Prostate gland (tissue), 2 donors: ENCODE data around the gene PBLD. TPM values are rescaled to one million over a fixed set of nuclear protein-coding genes. Genes with fewer than 3 reads are reported as not detected.
"Not testable (repeated sequence)": the region's sequence is repeated elsewhere in the genome, so short reads cannot be mapped to it uniquely, and the experiment has no call there.

Experiments
- DNase-seq: peaks from one replicate; pipeline ENCODE4 v3.0.0-alpha.2; 2019; ENCODE audit warnings: low spot score
- H3K27ac ChIP-seq, 2 donors: fragments of 200-600 bp; sonication (generic); 2 replicates each; pipeline ENCODE4 v1.5.1; 2017 to 2019
- H3K27me3 ChIP-seq: fragments of 200-600 bp; sonication (generic); replicated peaks from 2 replicates; pipeline ENCODE4 v1.5.1; 2019; ENCODE audit not compliant: insufficient read depth
- H3K36me3 ChIP-seq, 2 donors: fragments of 200-600 bp; sonication (generic); 1 replicate in 1 of 2; 2 replicates in 1 of 2; pipeline versions ENCODE4 v1.5.1 to v1.8.1; 2017 to 2019
- H3K4me1 ChIP-seq: fragments of 200-600 bp; sonication (generic); replicated peaks from 2 replicates; pipeline ENCODE4 v1.5.1; 2019
- H3K4me3 ChIP-seq, 2 donors: fragments of 200-600 bp; sonication (generic); 2 replicates each; pipeline ENCODE4 v1.5.1; 2017 to 2019
- H3K9me3 ChIP-seq: fragments of 200-600 bp; sonication (generic); 2 replicates; pipeline ENCODE4 v1.5.1; 2017
- CTCF ChIP-seq, 4 experiments: fragments of 200-600 bp in 2 of 4; fragments of 450-650 bp in 2 of 4; sonication (generic) in 2 of 4; IDR thresholded peaks; 1 replicate in 3 of 4; 2 replicates in 1 of 4; pipeline ENCODE4 v1.5.1; 2016 to 2019; ENCODE audit warnings: antibody characterized with exemption in 4 of 4, mild to moderate bottlenecking in 2 of 4, moderate library complexity in 2 of 4
- POLR2A ChIP-seq: fragments of 450-650 bp; IDR thresholded peaks from one replicate; pipeline ENCODE4 v1.6.1; 2016; ENCODE audit warnings: antibody characterized with exemption, mild to moderate bottlenecking
- POLR2AphosphoS5 ChIP-seq: sonication (generic); formaldehyde crosslinking; IDR thresholded peaks from one replicate; pipeline ENCODE4 v1.6.1; 2017; ENCODE audit warnings: antibody characterized with exemption
- WGBS: methylation state at CpG from one replicate; pipeline ENCODE4 v1.1.5; 2018; 5-methylcytosine and 5-hydroxymethylcytosine counted together
- intact Hi-C: fragments of 100-400 bp; cut with DNase I; formaldehyde crosslinking; loops from one replicate; pipeline ENCODE4 v1.14.2; 2022
- total RNA-seq, 2 donors: library from RNA; depleted of rRNA; stranded (reverse); fragments of >200 nt; gene quantifications; one replicate each; pipeline ENCODE4 v1.1.0, GENCODE V29; 2016

Gene PBLD
- total RNA-seq, 2 donors from 2014 or later: 8.6 to 8.7 TPM

GRCh38 chr10:68330852-68331454 is 1.8 kb downstream of the PBLD start:
- peak overlapping the region; percentile 66 to 90 for H3K4me3 ChIP-seq
- H3K27ac ChIP-seq: peak overlapping the region; percentile 94 to 98
- H3K36me3 ChIP-seq: no peaks in the 10 kb centered on the region
- no peak for TF ChIP-seq POLR2AphosphoS5
- TF ChIP-seq CTCF (IDR thresholded peaks at IDR 0.05): no peak
- TF ChIP-seq POLR2A: no peak
- no peaks in the 10 kb centered on the region for H3K27me3 ChIP-seq
- intact Hi-C loops: loop anchor here (10.0 kb wide), 2 partner anchors 256 to 446 kb away; partner anchors contain the start of genes HERC4 and SIRT1
- no peaks in the 10 kb centered on the region for H3K9me3 ChIP-seq
- DNase-seq: peak; percentile 27
- peaks cover 9% of the 10 kb centered on the region for H3K4me1 ChIP-seq
- 13% methylated on average over 29 of the region's 29 CpGs for WGBS

- DNase-seq: no peak
- Histone ChIP-seq H3K36me3 (no peaks in the 10 kb centered on the region), H3K27me3 (no peaks in the 10 kb centered on the region), H3K4me1 (peaks cover 4% of the 10 kb centered on the region), H3K9me3 (no peaks in the 10 kb centered on the region), H3K27ac (peak overlapping the region; percentile 1 to 2), H3K4me3 (no peak overlapping the region)
- 96% methylated on average over 1 of the region's 1 CpG for WGBS
- TF ChIP-seq POLR2AphosphoS5 (no peak), CTCF (IDR thresholded peaks at IDR 0.05) (no peak), POLR2A (no peak)
- intact Hi-C loops: no loop called here
Measured at GRCh38 chr10:68329506-68329861, 3.2 kb downstream of the PBLD start.

GRCh38 chr10:68327889-68328786 is 4.6 kb downstream of the PBLD start:
- Histone ChIP-seq H3K4me3 (no peak overlapping the region), H3K27ac (peak overlapping the region; percentile 2 to 37), H3K36me3 (no peaks in the 10 kb centered on the region), H3K4me1 (peaks cover 4% of the 10 kb centered on the region), H3K9me3 (no peaks in the 10 kb centered on the region), H3K27me3 (no peaks in the 10 kb centered on the region)
- intact Hi-C loops: no loop called here
- WGBS: 34% methylated on average over 4 of the region's 4 CpGs
- no peak for DNase-seq
- no peak for TF ChIP-seq POLR2A
- TF ChIP-seq POLR2AphosphoS5: peak; percentile 47

GRCh38 chr10:68324396-68324795 is 8.3 kb downstream of the PBLD start:
- WGBS: 95% methylated on average over 4 of the region's 4 CpGs
- not testable (repeated sequence) for H3K4me3 ChIP-seq

GRCh38 chr10:68318331-68319059 is 14.2 kb downstream of the PBLD start:
- H3K36me3 ChIP-seq: no peaks in the 10 kb centered on the region
- H3K9me3 ChIP-seq: no peaks in the 10 kb centered on the region
- TF ChIP-seq POLR2AphosphoS5: no peak
- no peak for TF ChIP-seq CTCF (IDR thresholded peaks at IDR 0.05)
- no peak for TF ChIP-seq POLR2A
- no peak for DNase-seq
- no peaks in the 10 kb centered on the region for H3K4me1 ChIP-seq
- no peak overlapping the region for H3K27ac ChIP-seq
- H3K27me3 ChIP-seq: no peaks in the 10 kb centered on the region
- WGBS: 76% methylated on average over 1 of the region's 1 CpG
- intact Hi-C loops: no loop called here
- H3K4me3 ChIP-seq: no peak overlapping the region

More at GRCh38 chr10:68324396-68324795, 8.3 kb downstream of the PBLD start:
- H3K4me1 ChIP-seq, H3K9me3 ChIP-seq, H3K27ac ChIP-seq, H3K27me3 ChIP-seq, intact Hi-C loops, DNase-seq, H3K36me3 ChIP-seq: not testable (repeated sequence)
